ENCODE measurements around the gene KDM2B. TPM values are rescaled to one million over a fixed set of nuclear protein-coding genes. Genes with fewer than 3 reads are reported as not detected.
A peak's percentile ranks its signal among the peaks of the same experiment; 100 is the strongest.

Gene KDM2B
- total RNA-seq, 2 experiments from 2014 or later = 76.1 to 76.6 TPM

DNA sequence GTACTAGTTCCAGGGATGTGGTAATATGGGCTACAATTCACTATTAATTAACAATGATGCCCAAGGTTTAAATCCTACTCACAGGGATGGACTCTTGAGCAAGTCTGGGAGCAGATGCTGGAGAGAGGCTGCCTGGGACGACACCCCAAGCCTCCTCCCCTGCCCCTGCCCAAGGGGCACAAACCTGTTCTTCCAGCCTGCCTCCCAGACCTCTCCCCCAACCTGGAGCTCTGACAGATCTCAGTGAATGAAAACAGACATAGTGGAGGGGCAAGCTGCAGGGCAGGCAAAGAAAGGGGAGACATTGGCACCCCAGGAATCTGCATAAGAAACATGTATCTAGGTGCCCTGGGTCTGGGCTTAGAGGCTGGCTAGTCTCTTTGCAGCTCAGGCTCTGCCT lies 5.8 kb downstream of the KDM2B start:
- Mint-ChIP-seq H3K9me3 (ENCODE audit: insufficient read depth) (no peaks in the 10 kb centered on the region), H3K4me1 (ENCODE audit: low read depth) (peaks cover 12% of the 10 kb centered on the region), H3K36me3 (ENCODE audit: low read depth) (peaks cover 41% of the 10 kb centered on the region), H3K4me3 (no peak overlapping the region), H3K27me3 (ENCODE audit: low read depth) (no peaks in the 10 kb centered on the region), H3K27ac (no peak overlapping the region)
- ChIA-PET POLR2A (interaction anchor here (0.5 kb wide), 1 partner anchor 9 kb away, joined by 3 read pairs; no protein-coding TSS in a partner anchor), CTCF (interaction anchor here (1.4 to 1.6 kb wide), 3 partner anchors 18 to 110 kb away, joined by 3 to 8 read pairs (median 3); no protein-coding TSS in a partner anchor)
- ATAC-seq (no peak), DNase-seq (no peak)

DNA sequence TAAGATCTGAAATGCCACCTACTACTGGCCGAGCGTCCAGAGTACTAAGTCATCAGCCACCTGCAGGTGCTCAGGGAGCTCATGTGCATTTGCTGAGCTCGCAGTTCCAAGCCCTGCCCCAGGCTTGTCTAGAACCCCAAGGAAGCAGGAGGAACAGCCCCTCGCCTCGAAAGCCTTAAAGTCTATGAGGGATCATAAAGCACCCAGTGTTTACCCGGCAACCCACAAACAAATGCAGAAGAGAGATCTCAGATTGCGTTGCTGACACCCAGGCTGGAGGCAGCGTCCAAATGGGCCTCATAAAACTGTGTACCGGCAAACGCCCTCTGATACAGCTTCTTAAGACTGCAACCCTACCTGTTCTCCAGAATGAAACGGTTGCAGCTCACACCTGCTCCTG lies 6.8 kb downstream of the KDM2B start:
- CTCF ChIA-PET = no interaction called here
- Mint-ChIP-seq H3K27ac (no peak overlapping the region), H3K36me3 (ENCODE audit: low read depth) (peaks cover 41% of the 10 kb centered on the region), H3K4me3 (no peak overlapping the region), H3K9me3 (ENCODE audit: insufficient read depth) (no peaks in the 10 kb centered on the region), H3K4me1 (ENCODE audit: low read depth) (peaks cover 10% of the 10 kb centered on the region), H3K27me3 (ENCODE audit: low read depth) (no peaks in the 10 kb centered on the region)
- POLR2A ChIA-PET = no interaction called here
- ATAC-seq = no peak
- DNase-seq = no peak

DNA sequence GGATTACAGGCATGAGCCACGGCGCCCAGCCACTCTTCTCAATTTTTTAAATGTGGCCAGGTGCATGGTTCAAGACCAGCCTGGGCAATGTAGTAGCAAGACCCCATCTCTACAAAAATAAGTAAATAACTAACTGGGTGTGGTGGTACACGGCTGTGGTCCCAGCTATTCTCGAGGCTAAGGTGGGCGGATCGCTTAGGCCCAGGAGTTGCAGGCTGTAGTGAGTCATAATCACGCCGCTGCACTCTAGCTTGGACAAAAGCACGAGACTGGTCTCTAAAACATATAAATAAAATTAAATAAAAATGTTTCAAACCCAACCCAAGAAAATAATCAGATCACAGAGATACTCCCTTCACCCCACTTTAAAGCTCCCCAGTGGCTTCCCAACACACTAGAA lies 8.9 kb downstream of the KDM2B start:
- H3K9me3 Mint-ChIP-seq (ENCODE audit: insufficient read depth) = no peaks in the 10 kb centered on the region
- POLR2A ChIA-PET = no interaction called here
- H3K36me3 Mint-ChIP-seq (ENCODE audit: low read depth) = peaks cover 42% of the 10 kb centered on the region
- H3K27me3 Mint-ChIP-seq (ENCODE audit: low read depth) = no peaks in the 10 kb centered on the region
- H3K4me1 Mint-ChIP-seq (ENCODE audit: low read depth) = peaks cover 5% of the 10 kb centered on the region
- ATAC-seq (no peak), DNase-seq (no peak)
- H3K4me3 Mint-ChIP-seq = no peak overlapping the region
- CTCF ChIA-PET = interaction anchor here (0.6 kb wide), 2 partner anchors 20 to 77 kb away, joined by 3 to 4 read pairs; no protein-coding TSS in a partner anchor
- H3K27ac Mint-ChIP-seq = peak overlapping the region; percentile 45

DNA sequence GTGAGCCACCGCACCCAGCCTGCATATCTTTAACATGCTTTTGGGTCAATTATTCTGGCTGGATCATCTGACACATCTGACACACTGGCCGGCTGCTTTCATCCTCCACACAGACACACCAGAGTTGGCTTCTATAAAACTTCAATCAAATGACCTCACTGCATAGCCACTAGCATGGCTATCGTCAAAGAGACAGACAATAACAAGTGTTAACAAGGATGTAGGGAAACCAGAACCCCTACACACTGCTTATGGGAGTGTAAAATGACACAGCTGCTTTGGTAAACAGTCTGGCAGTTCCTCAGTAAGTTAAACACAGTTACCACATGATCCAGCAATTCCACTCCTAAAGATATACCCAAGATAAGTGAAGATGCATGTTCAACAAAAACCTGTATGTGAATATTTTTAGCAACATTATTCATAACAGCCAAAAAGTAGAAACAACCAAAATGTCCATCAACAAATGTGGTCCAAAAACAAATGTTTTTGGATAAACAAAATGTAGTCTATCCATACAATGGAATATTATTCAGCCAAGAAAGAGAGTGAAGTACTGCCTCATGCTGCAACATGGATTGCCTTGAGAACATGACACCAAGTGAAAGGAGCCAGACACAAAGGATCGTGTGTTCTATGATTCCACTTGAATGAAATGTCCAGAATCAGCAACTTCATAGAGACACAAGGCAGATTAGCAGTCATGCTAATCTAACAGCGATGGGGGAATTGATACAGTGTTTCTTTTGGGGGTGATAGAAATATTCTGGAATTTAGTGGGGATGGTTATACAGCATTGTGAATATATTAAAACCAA lies 10.1 kb downstream of the KDM2B start:
- ChIA-PET CTCF (no interaction called here), POLR2A (no interaction called here)
- Mint-ChIP-seq H3K27ac (no peak overlapping the region), H3K36me3 (ENCODE audit: low read depth) (peaks cover 38% of the 10 kb centered on the region), H3K27me3 (ENCODE audit: low read depth) (no peaks in the 10 kb centered on the region), H3K9me3 (ENCODE audit: insufficient read depth) (no peaks in the 10 kb centered on the region), H3K4me3 (no peak overlapping the region), H3K4me1 (ENCODE audit: low read depth) (peaks cover 5% of the 10 kb centered on the region)
- ATAC-seq = no peak
- DNase-seq = no peak

DNA sequence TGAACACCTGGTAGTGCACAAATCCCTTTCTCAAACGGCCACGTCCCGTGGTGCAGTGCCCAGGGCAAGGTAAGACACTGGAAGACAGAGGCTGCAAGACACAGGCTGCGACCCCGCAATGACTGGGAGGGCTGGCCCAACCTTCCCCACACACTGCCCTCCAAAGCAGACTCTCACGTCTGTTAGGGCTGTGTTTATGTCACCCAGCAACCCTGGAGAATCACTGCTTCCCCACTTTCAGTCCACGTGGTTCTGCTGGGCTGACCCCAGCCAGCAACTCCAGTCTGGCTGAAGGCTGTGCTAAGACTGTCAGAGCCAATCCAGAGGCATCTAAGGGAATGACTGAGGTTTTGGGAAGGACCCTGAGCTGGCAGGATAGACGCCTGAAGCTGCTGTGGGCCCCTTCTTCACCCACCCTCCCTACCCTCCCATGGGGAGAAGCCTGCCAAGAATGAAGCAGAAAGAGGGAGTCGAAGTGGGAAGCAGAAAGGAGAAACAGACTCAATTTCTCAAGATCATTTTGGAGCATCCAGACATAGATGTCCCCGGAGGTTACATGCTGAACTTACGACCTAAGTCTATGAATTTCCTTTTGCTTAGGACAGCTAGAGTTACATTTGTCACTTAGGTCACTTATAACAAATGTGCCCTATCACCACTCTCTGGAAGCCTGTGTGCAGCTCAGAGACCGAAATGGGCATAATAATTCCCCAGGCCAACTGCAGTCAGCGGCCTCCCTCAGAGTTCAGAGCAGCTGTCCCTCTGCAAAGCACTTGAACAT lies 11.7 kb downstream of the KDM2B start:
- ATAC-seq (no peak), DNase-seq (no peak)
- Mint-ChIP-seq H3K4me1 (ENCODE audit: low read depth) (peaks cover 5% of the 10 kb centered on the region), H3K36me3 (ENCODE audit: low read depth) (peaks cover 30% of the 10 kb centered on the region), H3K27me3 (ENCODE audit: low read depth) (no peaks in the 10 kb centered on the region), H3K4me3 (no peak overlapping the region), H3K27ac (no peak overlapping the region), H3K9me3 (ENCODE audit: insufficient read depth) (no peaks in the 10 kb centered on the region)
- ChIA-PET POLR2A (no interaction called here), CTCF (interaction anchor here (1.5 kb wide), 1 partner anchor 69 kb away, joined by 4 read pairs; no protein-coding TSS in a partner anchor)

DNA sequence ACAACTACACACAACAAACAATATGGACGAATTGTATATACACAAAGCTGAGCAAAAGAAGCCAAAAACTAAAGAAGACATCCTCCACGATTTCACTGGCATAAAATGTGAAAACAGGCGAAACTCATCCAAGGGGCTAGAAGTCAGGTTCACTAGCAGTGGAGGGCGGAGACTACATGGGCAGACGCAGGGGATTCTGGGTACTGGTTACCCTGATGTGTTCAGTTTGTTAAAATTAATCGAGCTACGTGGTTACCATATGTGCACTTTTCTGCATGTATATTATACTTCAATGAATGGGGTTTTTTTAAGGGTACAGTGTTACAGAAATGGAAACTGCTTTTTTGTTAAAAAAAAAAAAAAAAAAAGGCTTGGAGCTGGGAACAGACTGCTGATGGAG lies 12.3 kb downstream of the KDM2B start:
- peaks cover 5% of the 10 kb centered on the region for H3K4me1 Mint-ChIP-seq (ENCODE audit: low read depth)
- no peak for ATAC-seq
- no peak for DNase-seq
- H3K36me3 Mint-ChIP-seq (ENCODE audit: low read depth) = peaks cover 27% of the 10 kb centered on the region
- no peaks in the 10 kb centered on the region for H3K27me3 Mint-ChIP-seq (ENCODE audit: low read depth)
- no peaks in the 10 kb centered on the region for H3K9me3 Mint-ChIP-seq (ENCODE audit: insufficient read depth)
- H3K4me3 Mint-ChIP-seq = no peak overlapping the region
- POLR2A ChIA-PET = no interaction called here
- CTCF ChIA-PET = interaction anchor here (1.5 kb wide), 1 partner anchor 68 kb away, joined by 4 read pairs; no protein-coding TSS in a partner anchor
- H3K27ac Mint-ChIP-seq = no peak overlapping the region

DNA sequence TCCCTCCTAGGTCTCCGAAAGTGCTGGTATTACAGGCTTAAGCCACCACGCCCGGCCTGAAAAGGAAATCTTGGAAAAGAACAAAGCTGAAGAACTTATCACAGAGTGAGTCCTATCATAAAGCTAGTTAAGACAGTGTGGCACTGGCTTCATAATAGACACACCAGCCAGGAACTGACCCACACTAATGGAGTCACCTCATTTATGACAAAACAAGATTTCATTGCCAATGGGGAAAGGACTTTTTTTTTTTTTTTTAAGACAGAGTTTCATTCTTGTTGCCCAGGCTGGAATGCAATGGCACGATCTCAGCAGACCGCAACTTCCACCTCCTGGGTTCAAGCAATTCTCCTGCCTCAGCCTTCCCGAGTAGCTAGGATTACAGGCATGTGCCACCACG lies 15.7 kb downstream of the KDM2B start:
- POLR2A ChIA-PET = no interaction called here
- Mint-ChIP-seq H3K4me3 (no peak overlapping the region), H3K27ac (no peak overlapping the region), H3K4me1 (ENCODE audit: low read depth) (peaks cover 8% of the 10 kb centered on the region), H3K36me3 (ENCODE audit: low read depth) (peaks cover 12% of the 10 kb centered on the region), H3K27me3 (ENCODE audit: low read depth) (no peaks in the 10 kb centered on the region), H3K9me3 (ENCODE audit: insufficient read depth) (no peaks in the 10 kb centered on the region)
- CTCF ChIA-PET = interaction anchor here (1.4 kb wide), 1 partner anchor 12 kb away, joined by 9 read pairs; no protein-coding TSS in a partner anchor
- DNase-seq (no peak), ATAC-seq (no peak)

DNA sequence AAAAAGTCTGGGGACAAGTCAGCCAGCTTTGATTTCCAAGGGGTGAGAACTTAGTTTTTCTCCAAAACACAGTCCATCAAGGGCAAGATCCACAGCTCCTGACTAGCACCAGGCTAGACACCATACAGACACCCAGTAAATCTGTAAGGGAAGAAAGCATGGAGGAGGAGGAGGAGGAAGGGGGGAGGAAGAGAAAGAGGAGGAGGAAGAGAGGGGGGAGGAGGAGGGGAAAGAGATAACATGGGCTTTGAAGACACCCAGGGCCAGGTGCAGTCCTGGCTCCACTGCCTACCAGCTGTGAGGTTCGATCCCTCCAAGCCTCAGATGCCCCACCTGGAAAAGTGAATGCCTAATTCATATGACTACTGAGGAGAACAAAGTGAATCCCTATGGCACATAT lies 18.3 kb downstream of the KDM2B start:
- no peak for ATAC-seq
- peaks cover 17% of the 10 kb centered on the region for H3K4me1 Mint-ChIP-seq (ENCODE audit: low read depth)
- no peaks in the 10 kb centered on the region for H3K9me3 Mint-ChIP-seq (ENCODE audit: insufficient read depth)
- no peak for DNase-seq
- ChIA-PET CTCF (interaction anchor here (2.4 kb wide), 1 partner anchor 9 kb away, joined by 13 read pairs; no protein-coding TSS in a partner anchor), POLR2A (interaction anchor here (0.6 to 0.7 kb wide), 4 partner anchors 14 to 127 kb away, joined by 3 to 10 read pairs (median 6); partner anchors contain the start of gene ORAI1)
- no peaks in the 10 kb centered on the region for H3K27me3 Mint-ChIP-seq (ENCODE audit: low read depth)
- no peak overlapping the region for H3K4me3 Mint-ChIP-seq
- no peak overlapping the region for H3K27ac Mint-ChIP-seq
- H3K36me3 Mint-ChIP-seq (ENCODE audit: low read depth) = peaks cover 8% of the 10 kb centered on the region

DNA sequence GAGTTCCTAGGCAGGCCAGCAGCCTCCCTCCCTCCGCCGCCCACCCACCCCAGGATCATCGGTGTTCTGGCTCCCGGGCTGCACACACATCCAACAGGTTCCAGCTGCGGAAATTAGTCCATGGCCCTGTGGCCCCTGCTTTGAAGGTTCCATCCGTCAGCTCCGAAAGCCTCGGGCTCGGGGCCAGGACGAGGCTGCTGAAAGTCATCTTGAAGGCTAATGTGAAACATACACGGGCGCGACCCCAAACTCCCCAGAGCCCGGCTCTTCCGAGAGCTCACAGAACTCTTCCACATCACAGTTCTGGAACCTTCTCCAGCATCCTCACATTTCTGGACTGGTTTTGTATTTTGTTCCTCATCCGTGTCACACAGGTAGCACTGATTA lies 19.8 kb downstream of the KDM2B start:
- Mint-ChIP-seq H3K27ac (peak overlapping the region; percentile 34), H3K4me1 (ENCODE audit: low read depth) (peaks cover 17% of the 10 kb centered on the region), H3K27me3 (ENCODE audit: low read depth) (no peaks in the 10 kb centered on the region), H3K9me3 (ENCODE audit: insufficient read depth) (no peaks in the 10 kb centered on the region), H3K4me3 (no peak overlapping the region), H3K36me3 (ENCODE audit: low read depth) (peaks cover 10% of the 10 kb centered on the region)
- ChIA-PET POLR2A (no interaction called here), CTCF (interaction anchor here (2.4 kb wide), 1 partner anchor 8 kb away, joined by 13 read pairs; no protein-coding TSS in a partner anchor)
- DNase-seq (no peak), ATAC-seq (no peak)

DNA sequence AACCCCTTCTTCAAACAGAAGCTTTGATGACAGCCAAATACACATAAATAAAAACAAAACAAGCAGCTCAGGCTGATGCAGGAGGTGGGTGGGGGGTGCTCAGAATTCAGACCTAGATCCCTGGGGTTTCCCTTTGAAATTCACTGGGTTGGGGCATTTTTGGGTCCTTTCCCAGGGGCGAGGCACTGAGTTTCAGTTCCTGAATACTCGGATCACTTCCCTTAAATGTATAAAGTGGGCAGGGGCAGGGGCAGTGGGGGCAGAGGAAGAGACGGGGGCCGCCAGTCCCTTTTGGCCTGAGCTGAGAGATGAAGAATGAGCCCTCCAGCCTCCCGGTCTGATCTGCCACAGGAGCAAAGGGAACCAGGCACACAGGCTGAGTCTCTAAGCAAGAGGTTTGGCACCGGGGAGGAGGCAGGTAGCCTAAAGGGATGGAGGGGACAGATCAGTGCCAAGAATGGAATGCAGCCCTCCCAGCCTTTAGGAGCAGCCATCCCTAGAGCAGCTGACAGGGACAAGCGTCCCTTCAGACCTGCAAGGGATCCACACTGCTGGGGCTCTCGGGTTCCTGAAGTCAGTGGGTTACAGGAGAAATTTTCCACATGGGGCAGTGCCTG lies 20.3 kb downstream of the KDM2B start:
- H3K36me3 Mint-ChIP-seq (ENCODE audit: low read depth) = peaks cover 10% of the 10 kb centered on the region
- H3K4me3 Mint-ChIP-seq = no peak overlapping the region
- ChIA-PET POLR2A (no interaction called here), CTCF (interaction anchor here (2.4 kb wide), 1 partner anchor 7 kb away, joined by 13 read pairs; no protein-coding TSS in a partner anchor)
- H3K4me1 Mint-ChIP-seq (ENCODE audit: low read depth) = peaks cover 17% of the 10 kb centered on the region
- ATAC-seq (no peak), DNase-seq (no peak)
- no peaks in the 10 kb centered on the region for H3K9me3 Mint-ChIP-seq (ENCODE audit: insufficient read depth)
- H3K27ac Mint-ChIP-seq = no peak overlapping the region
- H3K27me3 Mint-ChIP-seq (ENCODE audit: low read depth) = no peaks in the 10 kb centered on the region

DNA sequence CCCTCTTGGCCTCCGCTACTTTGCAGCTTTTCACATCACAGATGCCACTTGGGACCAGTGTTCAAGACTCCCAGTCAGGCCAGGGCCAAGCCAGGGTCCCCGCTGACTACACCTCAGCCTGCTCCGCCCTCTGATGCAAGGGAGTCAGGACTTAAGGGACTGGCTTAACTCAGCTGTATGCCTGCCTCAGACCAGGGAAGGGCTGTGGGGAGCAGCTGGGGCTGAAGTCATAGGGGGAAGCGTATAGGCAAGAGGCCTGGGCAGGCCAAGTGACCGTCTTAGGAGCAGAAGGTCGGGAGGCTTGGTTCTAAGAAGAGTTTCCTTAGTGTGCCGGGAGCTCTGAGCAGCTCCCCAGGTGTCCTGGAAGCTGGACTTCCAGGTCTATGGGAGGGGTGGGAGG lies 21.9 kb downstream of the KDM2B start:
- Mint-ChIP-seq H3K4me3 (no peak overlapping the region), H3K36me3 (ENCODE audit: low read depth) (peaks cover 10% of the 10 kb centered on the region), H3K4me1 (ENCODE audit: low read depth) (peaks cover 17% of the 10 kb centered on the region), H3K9me3 (ENCODE audit: insufficient read depth) (no peaks in the 10 kb centered on the region), H3K27ac (peak overlapping the region; percentile 43), H3K27me3 (ENCODE audit: low read depth) (no peaks in the 10 kb centered on the region)
- POLR2A ChIA-PET = interaction anchor here (1.3 kb wide), 1 partner anchor 22 kb away, joined by 3 read pairs; no protein-coding TSS in a partner anchor
- DNase-seq = no peak
- no peak for ATAC-seq
- CTCF ChIA-PET = interaction anchor here (1.1 to 2.0 kb wide), 3 partner anchors 18 to 123 kb away, joined by 3 to 5 read pairs (median 5); no protein-coding TSS in a partner anchor

Measured in activated CD8-positive, alpha-beta T cell treated with anti-CD3 and anti-CD28 coated beads, Interleukin-2, amount 10 ng/mL, durations not matched to agents 7 days and 5 days (primary cell).